GM06990 (cell line): ENCODE results near the gene GNG7.
"Not testable (repeated sequence)": the region's sequence is repeated elsewhere in the genome, so short reads cannot be mapped to it uniquely, and the experiment has no call there.

Source experiments
- DNase-seq: peaks from one replicate; pipeline ENCODE4 v3.0.0-alpha.2; 2011; ENCODE audit not compliant: insufficient read length; ENCODE audit errors: extremely low read depth
- H3K27me3 ChIP-seq: replicated peaks from 2 replicates; pipeline ENCODE4 v1.6.0; 2011; ENCODE audit warnings: low read length; ENCODE audit not compliant: control insufficient read depth, insufficient read depth
- H3K36me3 ChIP-seq: 2 replicates; pipeline ENCODE4 v1.5.1; 2011; ENCODE audit warnings: low read length; ENCODE audit not compliant: control insufficient read depth, insufficient read depth
- H3K4me3 ChIP-seq: replicated peaks from 2 replicates; pipeline ENCODE4 v1.5.1; 2011; ENCODE audit warnings: low read depth, mild to moderate bottlenecking, control low read depth, low read length
- TF ChIP-seq, protein P1 (sequence below): IDR thresholded peaks from 2 replicates; pipeline ENCODE4 v1.5.1; 2011; ENCODE audit warnings: low read length, control low read depth, mild to moderate bottlenecking, inconsistent platforms; ENCODE audit not compliant: insufficient read depth, poor library complexity, severe bottlenecking

Gene GNG7

DNA sequence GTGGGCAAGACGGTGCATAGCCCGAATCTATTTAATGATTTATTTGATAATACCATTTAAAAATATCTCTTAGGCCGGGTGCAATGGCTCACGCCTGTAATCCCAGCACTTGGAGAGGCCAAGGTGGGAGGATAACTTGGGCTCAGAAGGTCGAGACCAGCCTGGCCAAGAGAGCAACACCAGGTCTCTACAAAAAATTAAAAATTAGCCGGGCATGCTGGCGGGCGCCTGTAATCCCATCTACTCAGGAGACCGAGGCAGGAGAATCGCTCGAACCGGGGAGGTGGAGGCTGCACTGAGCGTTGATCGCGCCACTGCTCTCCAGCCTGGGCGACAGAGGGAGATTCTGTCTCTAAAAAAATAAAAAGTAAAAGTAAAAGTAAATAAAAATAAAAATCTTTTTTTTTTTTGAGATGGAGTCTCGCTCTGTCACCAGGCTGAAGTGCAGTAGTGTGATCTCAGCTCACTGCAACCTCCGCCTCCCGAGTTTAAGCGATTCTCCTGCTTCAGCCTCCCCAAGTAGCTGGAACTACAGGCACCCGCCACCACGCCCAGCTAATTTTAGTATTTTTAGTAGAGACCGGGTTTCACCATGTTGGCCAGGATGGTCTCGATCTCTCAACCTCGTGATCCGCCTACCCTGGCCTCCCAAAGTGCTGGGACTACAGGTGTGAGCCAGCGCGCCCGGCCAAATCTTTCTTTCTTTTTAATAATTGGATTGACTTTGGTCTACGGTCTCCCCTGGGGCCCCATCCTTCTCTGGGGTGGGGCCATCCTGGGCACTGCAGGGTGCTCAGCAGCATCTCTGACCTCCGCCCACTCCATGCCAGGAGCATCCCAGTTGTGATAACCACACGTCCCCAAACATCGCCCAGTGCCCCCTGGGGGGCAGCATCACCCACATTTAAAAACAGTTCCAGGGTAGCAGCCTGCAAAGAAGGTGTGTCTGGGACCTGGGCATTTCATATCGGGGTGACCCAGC, 90.7 kb downstream of the GNG7 start:
- H3K27me3 ChIP-seq = no peaks in the 10 kb centered on the region
- DNase-seq = no peak
- peak overlapping the region; percentile 61; the same call in 1 of the 2 replicates for H3K4me3 ChIP-seq
- TF ChIP-seq, protein P1, sequence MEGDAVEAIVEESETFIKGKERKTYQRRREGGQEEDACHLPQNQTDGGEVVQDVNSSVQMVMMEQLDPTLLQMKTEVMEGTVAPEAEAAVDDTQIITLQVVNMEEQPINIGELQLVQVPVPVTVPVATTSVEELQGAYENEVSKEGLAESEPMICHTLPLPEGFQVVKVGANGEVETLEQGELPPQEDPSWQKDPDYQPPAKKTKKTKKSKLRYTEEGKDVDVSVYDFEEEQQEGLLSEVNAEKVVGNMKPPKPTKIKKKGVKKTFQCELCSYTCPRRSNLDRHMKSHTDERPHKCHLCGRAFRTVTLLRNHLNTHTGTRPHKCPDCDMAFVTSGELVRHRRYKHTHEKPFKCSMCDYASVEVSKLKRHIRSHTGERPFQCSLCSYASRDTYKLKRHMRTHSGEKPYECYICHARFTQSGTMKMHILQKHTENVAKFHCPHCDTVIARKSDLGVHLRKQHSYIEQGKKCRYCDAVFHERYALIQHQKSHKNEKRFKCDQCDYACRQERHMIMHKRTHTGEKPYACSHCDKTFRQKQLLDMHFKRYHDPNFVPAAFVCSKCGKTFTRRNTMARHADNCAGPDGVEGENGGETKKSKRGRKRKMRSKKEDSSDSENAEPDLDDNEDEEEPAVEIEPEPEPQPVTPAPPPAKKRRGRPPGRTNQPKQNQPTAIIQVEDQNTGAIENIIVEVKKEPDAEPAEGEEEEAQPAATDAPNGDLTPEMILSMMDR = peak; percentile 17
- H3K36me3 ChIP-seq = no peaks in the 10 kb centered on the region

DNA sequence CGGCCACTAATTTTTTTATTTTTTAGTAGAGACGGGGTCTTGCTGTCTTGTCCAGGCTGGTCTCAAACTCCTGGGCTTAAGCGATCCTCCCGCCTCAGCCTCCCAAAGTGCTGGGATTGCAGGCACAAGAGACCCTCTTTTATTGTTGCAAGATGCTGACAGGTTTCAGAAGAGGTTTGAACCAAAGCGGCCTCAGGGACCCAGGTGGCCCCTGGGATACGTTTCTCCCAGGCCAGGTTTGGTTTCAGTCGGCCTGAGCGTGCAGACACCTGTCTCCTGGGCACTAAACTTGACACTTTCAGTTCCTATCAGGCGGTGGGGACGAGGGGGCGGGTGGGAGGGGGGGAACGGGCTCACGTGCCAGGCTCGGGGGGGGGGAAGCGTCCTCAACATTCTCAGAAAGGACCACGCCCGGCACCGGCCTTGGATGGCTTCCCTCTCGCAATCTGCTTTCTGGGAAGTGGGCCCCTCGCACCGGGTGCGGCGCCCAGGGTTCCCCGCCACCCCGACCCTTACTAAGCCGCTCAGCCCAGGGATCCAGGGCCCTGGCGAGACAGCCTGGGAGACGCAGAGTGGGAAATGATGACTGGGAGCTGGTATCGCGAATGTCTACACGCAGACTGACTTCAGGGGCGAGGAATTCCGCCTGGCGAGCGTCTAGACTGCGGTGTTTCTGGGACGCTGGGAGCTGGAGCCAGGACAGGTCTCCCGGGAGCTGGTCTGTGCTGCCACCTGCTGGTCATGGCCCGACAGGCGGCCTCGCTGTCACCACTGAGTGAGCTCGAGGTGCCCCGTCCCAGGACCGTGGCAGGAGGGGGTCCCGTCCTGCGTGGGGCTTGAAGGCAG, 91.6 kb downstream of the GNG7 start:
- Histone ChIP-seq H3K4me3 (peak overlapping the region; percentile 61), H3K27me3 (no peaks in the 10 kb centered on the region), H3K36me3 (no peaks in the 10 kb centered on the region; the same call in 1 of the 2 replicates)
- peak; percentile 88 for DNase-seq
- TF ChIP-seq, protein P1 = peak; percentile 93

- H3K36me3 ChIP-seq = no peaks in the 10 kb centered on the region; the same call in 1 of the 2 replicates
- peak overlapping the region; percentile 64 for H3K4me3 ChIP-seq
- no peaks in the 10 kb centered on the region for H3K27me3 ChIP-seq
- peak; percentile 77 for DNase-seq
- TF ChIP-seq, protein P1 = no peak
These were observed 92.9 kb downstream of the GNG7 start for GRCh38 chr19:2609389-2610116.

GRCh38 chr19:2609034-2609388, 93.5 kb downstream of the GNG7 start:
- not testable (repeated sequence) for H3K27me3 ChIP-seq, H3K36me3 ChIP-seq, DNase-seq
- TF ChIP-seq, protein P1 = peak; percentile 13
- peak overlapping the region; percentile 64 for H3K4me3 ChIP-seq

DNA sequence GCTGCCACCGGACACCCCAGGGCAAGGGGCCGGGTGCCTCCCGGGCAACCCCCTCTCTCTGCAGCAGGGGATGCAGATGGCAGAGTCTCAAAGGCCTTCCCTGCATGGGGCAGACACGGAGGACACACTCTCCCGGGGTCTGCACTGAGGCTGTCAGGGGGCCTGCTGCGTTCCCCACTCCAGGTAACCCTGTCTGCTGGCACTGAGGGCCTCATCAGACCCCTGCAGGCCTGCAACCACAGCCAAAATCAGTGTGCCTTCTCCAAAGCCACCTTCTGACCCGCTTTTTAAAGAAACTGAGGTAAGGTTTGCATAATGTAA, 93.9 kb downstream of the GNG7 start:
- Histone ChIP-seq H3K36me3 (no peaks in the 10 kb centered on the region; the same call in none of the 2 replicates), H3K4me3 (peak overlapping the region; percentile 64), H3K27me3 (no peaks in the 10 kb centered on the region)
- DNase-seq = no peak
- TF ChIP-seq, protein P1 = no peak
